ENCODE measurements around the gene IGSF23. TPM values are rescaled to one million over a fixed set of nuclear protein-coding genes. Genes with fewer than 3 reads are reported as not detected.

The IGSF23 gene
- total RNA-seq, 1 donor from 2014 or later = 0.46 TPM

Other genes with a start within 250 kb of the IGSF23 start
- 3.9 and 4.5 TPM in 2 replicates for gene ZNF285, start 212.0 kb upstream of the IGSF23 start, total RNA-seq
- gene ZNF229, start 165.1 kb upstream of the IGSF23 start, total RNA-seq = 15.2 and 18.8 TPM in 2 replicates
- 7.1 and 9.7 TPM in 2 replicates for gene ZNF180, start 113.0 kb upstream of the IGSF23 start, total RNA-seq
- gene CEACAM20, start 83.9 kb upstream of the IGSF23 start, total RNA-seq = not detected in 2 replicates
- gene PVR, start 30.3 kb downstream of the IGSF23 start, total RNA-seq = 187 and 206 TPM in 2 replicates
- gene CEACAM19, start 57.9 kb downstream of the IGSF23 start, total RNA-seq = 1.5 and 2.0 TPM in 2 replicates
- gene CEACAM16, start 85.6 kb downstream of the IGSF23 start, total RNA-seq = not detected in 2 replicates
- 2.5 and 4.5 TPM in 2 replicates for gene BCL3, start 135.1 kb downstream of the IGSF23 start, total RNA-seq
- 0.07 and 0.13 TPM in 2 replicates for gene CBLC, start 164.3 kb downstream of the IGSF23 start, total RNA-seq
- 8.0 and 22.4 TPM in 2 replicates for gene BCAM, start 195.5 kb downstream of the IGSF23 start, total RNA-seq
- gene NECTIN2, start 232.7 kb downstream of the IGSF23 start, total RNA-seq = 101 and 112 TPM in 2 replicates